HepG2 (cell line): ENCODE data around the gene MLST8. TPM values are rescaled to one million over a fixed set of nuclear protein-coding genes. Genes with fewer than 3 reads are reported as not detected.

Experiments used
- ATF1 ChIP-seq: IDR thresholded peaks from 2 replicates; pipeline ENCODE4 v1.6.1; 2016; ENCODE audit warnings: mild to moderate bottlenecking, control low read depth
- HNRNPLL ChIP-seq: fragments of 200-400 bp; formaldehyde crosslinking; IDR thresholded peaks from 2 replicates; pipeline ENCODE4 v1.6.1; 2017; ENCODE audit warnings: mild to moderate bottlenecking, low read depth, low read length; ENCODE audit not compliant: poor library complexity, severe bottlenecking
- NFKB2 ChIP-seq: sonication (generic); formaldehyde crosslinking; IDR thresholded peaks from 2 replicates; pipeline ENCODE4 v1.4.0; 2020; ENCODE audit warnings: missing genetic modification reagents, borderline replicate concordance
- SIN3B ChIP-seq: fragments of 150-350 bp; IDR thresholded peaks from 2 replicates; pipeline ENCODE4 v1.6.1; 2014; ENCODE audit warnings: low read length
- TBX3 ChIP-seq: fragments of 450-650 bp; IDR thresholded peaks from 2 replicates; pipeline ENCODE4 v1.6.1; 2017; ENCODE audit warnings: antibody characterized with exemption, mild to moderate bottlenecking, inconsistent platforms, borderline replicate concordance
- TRIM22 ChIP-seq: fragments of 450-650 bp; IDR thresholded peaks from 2 replicates; pipeline ENCODE4 v1.6.1; 2017
- ZNF18 ChIP-seq: sonication (generic); formaldehyde crosslinking; IDR thresholded peaks from 2 replicates; pipeline ENCODE4 v1.8.0; 2022; ENCODE audit warnings: mild to moderate bottlenecking, missing genetic modification reagents; ENCODE audit not compliant: insufficient replicate concordance
- ZNF205 ChIP-seq: IDR thresholded peaks from 2 replicates; pipeline ENCODE4 v1.6.1; 2018; ENCODE audit warnings: missing biosample characterization, missing genetic modification reagents
- ZNF644 ChIP-seq: IDR thresholded peaks from 2 replicates; pipeline ENCODE4 v1.6.1; 2016; ENCODE audit warnings: low read depth
- ZNF746 ChIP-seq: sonication (generic); formaldehyde crosslinking; IDR thresholded peaks from 2 replicates; pipeline ENCODE4 v1.8.0; 2022; ENCODE audit warnings: mild to moderate bottlenecking, missing genetic modification reagents
- polyA plus RNA-seq, 8 experiments: library from polyadenylated mRNA; depleted of rRNA in 3 of 8; stranded (reverse) in 7 of 8; unstranded in 1 of 8; fragments of >200 nt; fragmentation: Illumina TruSeq in 4 of 8; extraction: Trizol in 4 of 8; gene quantifications; 2 replicates each; pipeline versions ENCODE4 v1.2.1 to v1.2.3, GENCODE V29; 2011 to 2016; ENCODE audit warnings: low read depth in 4 of 8, missing spikeins in 1 of 8, mixed read lengths in 1 of 8; ENCODE audit not compliant: insufficient read depth in 1 of 8
- total RNA-seq, 5 experiments: library from RNA; depleted of rRNA; stranded (reverse); fragments of >200 nt; fragmentation: Illumina TruSeq; extraction: Trizol; gene quantifications; 2 replicates each; pipeline ENCODE4 v1.2.3, GENCODE V29; 2016; ENCODE audit warnings: low read depth in 1 of 5
- TF ChIP-seq, protein P1 (sequence below): IDR thresholded peaks from 2 replicates; pipeline ENCODE4 v1.6.1; 2012; ENCODE audit warnings: low read depth, low read length, improper control_type of control experiment

Gene MLST8
- total and polyA plus RNA-seq, 2 of the 13 experiments (the other 11 are each of a cell fraction or from before 2014, with no cell fraction given): 30.8 to 72.7 TPM

- TF ChIP-seq, protein P1, sequence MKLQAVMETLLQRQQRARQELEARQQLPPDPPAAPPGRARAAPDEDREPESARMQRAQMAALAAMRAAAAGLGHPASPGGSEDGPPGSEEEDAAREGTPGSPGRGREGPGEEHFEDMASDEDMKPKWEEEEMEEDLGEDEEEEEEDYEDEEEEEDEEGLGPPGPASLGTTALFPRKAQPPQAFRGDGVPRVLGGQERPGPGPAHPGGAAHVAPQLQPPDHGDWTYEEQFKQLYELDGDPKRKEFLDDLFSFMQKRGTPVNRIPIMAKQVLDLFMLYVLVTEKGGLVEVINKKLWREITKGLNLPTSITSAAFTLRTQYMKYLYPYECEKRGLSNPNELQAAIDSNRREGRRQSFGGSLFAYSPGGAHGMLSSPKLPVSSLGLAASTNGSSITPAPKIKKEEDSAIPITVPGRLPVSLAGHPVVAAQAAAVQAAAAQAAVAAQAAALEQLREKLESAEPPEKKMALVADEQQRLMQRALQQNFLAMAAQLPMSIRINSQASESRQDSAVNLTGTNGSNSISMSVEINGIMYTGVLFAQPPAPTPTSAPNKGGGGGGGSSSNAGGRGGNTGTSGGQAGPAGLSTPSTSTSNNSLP: no peak
- TF ChIP-seq ZNF746 (CRISPR knock-in tag) (no peak), ATF1 (CRISPR knock-in tag) (no peak), ZNF18 (CRISPR knock-in tag) (no peak), NFKB2 (no peak), SIN3B (no peak), HNRNPLL (no peak), TBX3 (no peak), ZNF644 (CRISPR knock-in tag) (no peak), TRIM22 (no peak), ZNF205 (no peak)
Measured at GRCh38 chr16:2243781-2244180, 38.5 kb downstream of the MLST8 start (continued).
